Mesenchymal stem cell (in vitro differentiated cells and primary cell): Measurements from ENCODE around the gene SELENON.

ENCODE experiments used
- DNase-seq: peaks from one replicate; pipeline ENCODE4 v3.0.0-alpha.2; 2013
- H2AFZ ChIP-seq: one replicate; pipeline ENCODE4 v1.6.1; 2013; ENCODE audit warnings: low read depth, mild to moderate bottlenecking, control low read depth, inconsistent platforms, low read length, moderate library complexity
- H2AK5ac ChIP-seq: 2 replicates; pipeline ENCODE4 v1.6.1; 2013; ENCODE audit warnings: low read length, moderate library complexity, mild to moderate bottlenecking, inconsistent platforms; ENCODE audit not compliant: severe bottlenecking
- H2BK120ac ChIP-seq: one replicate; pipeline ENCODE4 v1.6.1; 2013; ENCODE audit warnings: low read depth, mild to moderate bottlenecking, inconsistent platforms, low read length, moderate library complexity
- H2BK12ac ChIP-seq, 2 experiments: one replicate each; pipeline ENCODE4 v1.6.1; 2013; ENCODE audit warnings: inconsistent platforms in 2 of 2, low read length in 2 of 2, mild to moderate bottlenecking in 2 of 2, moderate library complexity in 2 of 2, control low read depth in 1 of 2
- H2BK15ac ChIP-seq: one replicate; pipeline ENCODE4 v1.6.1; 2013; ENCODE audit warnings: mild to moderate bottlenecking, low read depth, inconsistent platforms; ENCODE audit not compliant: poor library complexity, severe bottlenecking
- H2BK5ac ChIP-seq: 2 replicates; pipeline ENCODE4 v1.6.1; 2013; ENCODE audit warnings: low read depth, mild to moderate bottlenecking, low read length, control low read depth, inconsistent platforms; ENCODE audit not compliant: poor library complexity, severe bottlenecking
- H3K14ac ChIP-seq, 2 experiments: one replicate each; pipeline ENCODE4 v1.6.1; 2013; ENCODE audit warnings: inconsistent platforms in 2 of 2, low read length in 2 of 2, control low read depth in 1 of 2, mild to moderate bottlenecking in 1 of 2, moderate library complexity in 1 of 2
- H3K18ac ChIP-seq, 2 experiments: one replicate each; pipeline ENCODE4 v1.6.1; 2013; ENCODE audit warnings: inconsistent platforms in 2 of 2, low read length in 2 of 2, control low read depth in 1 of 2, low read depth in 1 of 2, mild to moderate bottlenecking in 1 of 2
- H3K23ac ChIP-seq, 2 experiments: one replicate each; pipeline ENCODE4 v1.6.1; 2013; ENCODE audit warnings: inconsistent platforms in 2 of 2, low read length in 2 of 2, mild to moderate bottlenecking in 2 of 2, moderate library complexity in 2 of 2, control low read depth in 1 of 2
- H3K27ac ChIP-seq: 2 replicates; pipeline ENCODE4 v1.5.1; 2013; ENCODE audit warnings: mild to moderate bottlenecking, moderate library complexity, low read length, control low read depth, inconsistent platforms; ENCODE audit not compliant: poor library complexity, severe bottlenecking
- H3K27me3 ChIP-seq, 2 experiments: 2 replicates each; pipeline versions ENCODE4 v1.6.1 to v1.7.0; 2013; ENCODE audit warnings: low read length in 2 of 2, mild to moderate bottlenecking in 2 of 2, moderate library complexity in 2 of 2, control low read depth in 1 of 2, inconsistent platforms in 1 of 2; ENCODE audit not compliant: control insufficient read depth in 1 of 2, insufficient read depth in 1 of 2
- H3K36me3 ChIP-seq, 2 experiments: 2 replicates each; pipeline versions ENCODE4 v1.6.1 to v1.7.0; 2013; ENCODE audit warnings: low read length in 2 of 2, control low read depth in 1 of 2, inconsistent platforms in 1 of 2, low read depth in 1 of 2, mild to moderate bottlenecking in 1 of 2; ENCODE audit not compliant: insufficient read depth in 2 of 2, control insufficient read depth in 1 of 2
- H3K4ac ChIP-seq, 2 experiments: one replicate each; pipeline ENCODE4 v1.6.1; 2013; ENCODE audit warnings: inconsistent platforms in 2 of 2, low read length in 2 of 2, mild to moderate bottlenecking in 2 of 2, moderate library complexity in 2 of 2, control low read depth in 1 of 2, low read depth in 1 of 2
- H3K4me1 ChIP-seq: 2 replicates; pipeline ENCODE4 v1.6.1; 2013; ENCODE audit warnings: low read depth, low read length, control low read depth; ENCODE audit not compliant: control insufficient read depth, insufficient read depth
- H3K4me2 ChIP-seq: 2 replicates; pipeline ENCODE4 v1.6.1; 2013; ENCODE audit warnings: low read length, mild to moderate bottlenecking, inconsistent platforms; ENCODE audit not compliant: poor library complexity, severe bottlenecking
- H3K4me3 ChIP-seq, 2 experiments: 2 replicates each; pipeline versions ENCODE4 v1.5.1 to v1.7.0; 2013; ENCODE audit warnings: low read length in 2 of 2, mild to moderate bottlenecking in 2 of 2, control low read depth in 1 of 2, low read depth in 1 of 2; ENCODE audit not compliant: insufficient read depth in 1 of 2
- H3K79me1 ChIP-seq: replicated peaks from 2 replicates; pipeline ENCODE4 v1.6.1; 2013; ENCODE audit warnings: mild to moderate bottlenecking, control low read depth, low read length, inconsistent platforms; ENCODE audit not compliant: poor library complexity, severe bottlenecking
- H3K9ac ChIP-seq: 2 replicates; pipeline ENCODE4 v1.7.0; 2013; ENCODE audit warnings: mild to moderate bottlenecking, low read length, moderate library complexity
- H3K9me3 ChIP-seq: 2 replicates; pipeline ENCODE4 v1.7.0; 2013; ENCODE audit warnings: mild to moderate bottlenecking, low read length; ENCODE audit not compliant: control insufficient read depth
- H4K8ac ChIP-seq: one replicate; pipeline ENCODE4 v1.6.1; 2013; ENCODE audit warnings: inconsistent platforms, mild to moderate bottlenecking, low read length, moderate library complexity
- H4K91ac ChIP-seq: one replicate; pipeline ENCODE4 v1.6.1; 2013; ENCODE audit warnings: mild to moderate bottlenecking, low read length, inconsistent platforms
- WGBS: methylation state at CpG from one replicate; pipeline ENCODE4 v1.1.7; 2013; ENCODE audit warnings: mixed read lengths; 5-methylcytosine and 5-hydroxymethylcytosine counted together

SELENON gene

GRCh38 chr1:25829046-25829445 is 29.1 kb downstream of the SELENON start:
- Histone ChIP-seq H2BK15ac (no peak overlapping the region), H3K18ac (no peak overlapping the region), H3K9me3 (no peaks in the 10 kb centered on the region), H2BK120ac (no peak overlapping the region), H3K4ac (no peak overlapping the region), H3K27ac (no peak overlapping the region), H2BK5ac (no peak overlapping the region), H4K91ac (no peak overlapping the region), H3K23ac (no peak overlapping the region), H3K4me2 (no peak overlapping the region), H2AFZ (no peak overlapping the region), H3K27me3 (no peaks in the 10 kb centered on the region), H3K14ac (no peak overlapping the region), H4K8ac (no peak overlapping the region), H3K4me3 (no peak overlapping the region), H3K4me1 (no peaks in the 10 kb centered on the region), H3K36me3 (peaks cover 48 to 90% of the 10 kb centered on the region in 2 experiments), H2BK12ac (no peak overlapping the region), H3K79me1 (peaks cover 41% of the 10 kb centered on the region), H3K9ac (no peak overlapping the region), H2AK5ac (no peak overlapping the region)
- 100% methylated on average over 1 of the region's 1 CpG for WGBS
- no peak for DNase-seq

GRCh38 chr1:25831569-25832196 is 31.7 kb downstream of the SELENON start:
- Histone ChIP-seq H3K14ac (no peak overlapping the region), H2BK5ac (no peak overlapping the region), H3K23ac (no peak overlapping the region), H2BK120ac (no peak overlapping the region), H4K91ac (no peak overlapping the region), H3K9me3 (no peaks in the 10 kb centered on the region), H3K18ac (no peak overlapping the region), H3K9ac (no peak overlapping the region), H2AFZ (no peak overlapping the region), H3K79me1 (peaks cover 24% of the 10 kb centered on the region), H3K4me1 (no peaks in the 10 kb centered on the region), H4K8ac (no peak overlapping the region), H3K4ac (no peak overlapping the region), H2BK15ac (no peak overlapping the region), H3K4me2 (no peak overlapping the region), H3K27me3 (no peaks in the 10 kb centered on the region), H3K4me3 (no peak overlapping the region), H2BK12ac (no peak overlapping the region), H3K36me3 (peaks cover 41 to 90% of the 10 kb centered on the region in 2 experiments), H2AK5ac (no peak overlapping the region), H3K27ac (no peak overlapping the region)
- no peak for DNase-seq
- 34% methylated on average over 3 of the region's 5 CpGs for WGBS

GRCh38 chr1:25832336-25833037 is 32.5 kb downstream of the SELENON start:
- H3K4me2 ChIP-seq: no peak overlapping the region
- H3K9ac ChIP-seq: no peak overlapping the region
- no peak overlapping the region for H3K14ac ChIP-seq
- no peak overlapping the region for H3K18ac ChIP-seq
- H2BK15ac ChIP-seq: no peak overlapping the region
- no peak overlapping the region for H4K91ac ChIP-seq
- H4K8ac ChIP-seq: no peak overlapping the region
- peaks cover 22% of the 10 kb centered on the region for H3K79me1 ChIP-seq
- H3K23ac ChIP-seq: no peak overlapping the region
- no peak overlapping the region for H2AFZ ChIP-seq
- no peak overlapping the region for H2BK12ac ChIP-seq
- no peak overlapping the region for H3K4me3 ChIP-seq
- H3K36me3 ChIP-seq: peaks cover 33 to 87% of the 10 kb centered on the region in 2 experiments
- no peak overlapping the region for H2BK5ac ChIP-seq
- H3K27me3 ChIP-seq: no peaks in the 10 kb centered on the region
- no peak overlapping the region for H2BK120ac ChIP-seq
- H2AK5ac ChIP-seq: no peak overlapping the region
- no peak overlapping the region for H3K4ac ChIP-seq
- no peak for DNase-seq
- no peak overlapping the region for H3K27ac ChIP-seq
- H3K4me1 ChIP-seq: no peaks in the 10 kb centered on the region
- no peaks in the 10 kb centered on the region for H3K9me3 ChIP-seq
- WGBS: 63% methylated on average over 5 of the region's 6 CpGs

- H3K18ac ChIP-seq: no peak overlapping the region
- no peak overlapping the region for H4K91ac ChIP-seq
- H3K4me2 ChIP-seq: no peak overlapping the region
- no peak overlapping the region for H4K8ac ChIP-seq
- H3K27me3 ChIP-seq: no peaks in the 10 kb centered on the region
- no peak overlapping the region for H2AFZ ChIP-seq
- H3K4me3 ChIP-seq: no peak overlapping the region
- no peak overlapping the region for H2BK15ac ChIP-seq
- no peaks in the 10 kb centered on the region for H3K4me1 ChIP-seq
- no peak overlapping the region for H3K23ac ChIP-seq
- H3K4ac ChIP-seq: no peak overlapping the region
- H3K14ac ChIP-seq: no peak overlapping the region
- WGBS: over 99% methylated on average over 5 of the region's 5 CpGs
- H3K9ac ChIP-seq: no peak overlapping the region
- no peak overlapping the region for H3K27ac ChIP-seq
- H3K79me1 ChIP-seq: peaks cover 22% of the 10 kb centered on the region
- no peak overlapping the region for H2AK5ac ChIP-seq
- DNase-seq: no peak
- H2BK12ac ChIP-seq: no peak overlapping the region
- no peak overlapping the region for H2BK120ac ChIP-seq
- H2BK5ac ChIP-seq: no peak overlapping the region
- H3K36me3 ChIP-seq: peaks cover 30 to 81% of the 10 kb centered on the region in 2 experiments
- H3K9me3 ChIP-seq: no peaks in the 10 kb centered on the region
Measured at GRCh38 chr1:25833158-25833557, 33.2 kb downstream of the SELENON start.
